GM19463 (cell line): ENCODE results near the gene SLC19A2.

Experiments used
- ATAC-seq: cut with Tn5 transposase; IDR thresholded peaks from one replicate; pipeline ENCODE4 v1.9.1; 2021; ENCODE audit warnings: mild to moderate bottlenecking, moderate library complexity; ENCODE audit not compliant: unreplicated experiment

The SLC19A2 gene

GRCh38 chr1:169414952-169415351 is 70.8 kb downstream of the SLC19A2 start:
- no peak for ATAC-seq
